Body of pancreas (tissue), 4 donors: ENCODE measurements around the gene RRAGA. TPM values are rescaled to one million over a fixed set of nuclear protein-coding genes. Genes with fewer than 3 reads are reported as not detected.
"Not testable (repeated sequence)": the region's sequence is repeated elsewhere in the genome, so short reads cannot be mapped to it uniquely, and the experiment has no call there.

Source experiments
- ATAC-seq: fragments of 150-250 bp; one replicate; pipeline ENCODE4 v1.9.1; 2016
- DNase-seq, 4 donors: peaks; one replicate each; pipeline ENCODE4 v3.0.0-alpha.2; 2019
- H3K27ac ChIP-seq, 4 donors: fragments of 200-600 bp; sonication (generic); 1 replicate in 3 of 4; 2 replicates in 1 of 4; pipeline versions ENCODE4 v1.5.1 to v1.6.1; 2016 to 2019; ENCODE audit warnings: mild to moderate bottlenecking in 1 of 4, mixed read lengths in 1 of 4, moderate library complexity in 1 of 4
- H3K27me3 ChIP-seq, 2 donors: fragments of 200-600 bp; sonication (generic); one replicate each; pipeline ENCODE4 v1.6.0; 2016; ENCODE audit warnings: mild to moderate bottlenecking in 1 of 2
- H3K36me3 ChIP-seq, 2 donors: fragments of 200-600 bp; sonication (generic); replicated peaks in 1 of 2; 2 replicates each; pipeline ENCODE4 v1.5.1; 2016; ENCODE audit warnings: low read depth in 2 of 2; ENCODE audit not compliant: insufficient read depth in 1 of 2
- H3K4me1 ChIP-seq: fragments of 200-600 bp; sonication (generic); one replicate; pipeline ENCODE4 v1.6.0; 2016
- H3K4me3 ChIP-seq, 2 donors: fragments of 200-600 bp; sonication (generic); 1 replicate in 1 of 2; 2 replicates in 1 of 2; pipeline ENCODE4 v1.5.1; 2016 to 2019
- H3K9me3 ChIP-seq, 3 donors: fragments of 200-600 bp; sonication (generic); 1 replicate in 2 of 3; 2 replicates in 1 of 3; pipeline ENCODE4 v1.5.1; 2016
- CTCF ChIP-seq, 7 experiments: fragments of 450-650 bp in 4 of 7; fragments of 200-600 bp in 3 of 7; sonication (generic) in 3 of 7; IDR thresholded peaks; one replicate each; pipeline ENCODE4 v1.5.1; 2016 to 2019; ENCODE audit warnings: antibody characterized with exemption in 7 of 7
- POLR2A ChIP-seq, 3 donors: fragments of 450-650 bp; IDR thresholded peaks; one replicate each; pipeline ENCODE4 v1.6.1; 2016; ENCODE audit warnings: antibody characterized with exemption in 3 of 3, mild to moderate bottlenecking in 2 of 3
- WGBS, 2 donors: methylation state at CpG; one replicate each; pipeline ENCODE4 v1.1.5; 2017; 5-methylcytosine and 5-hydroxymethylcytosine counted together
- intact Hi-C: fragments of 100-400 bp; cut with DNase I; formaldehyde crosslinking; loops from one replicate; pipeline ENCODE4 v1.15.1; 2023
- total RNA-seq, 2 donors: library from RNA; depleted of rRNA; stranded (reverse); fragments of >200 nt; gene quantifications; one replicate each; pipeline ENCODE4 v1.1.0, GENCODE V29; 2016

Gene RRAGA
- total RNA-seq, 2 donors from 2014 or later: 16.6 to 30.0 TPM

- 56 to 64% methylated on average over 3 of the region's 3 CpGs for WGBS, 2 donors
- ATAC-seq: no peak
- intact Hi-C loops: loop anchor here (10.0 kb wide), 1 partner anchor 766 kb away; no protein-coding TSS in a partner anchor
Observed at GRCh38 chr9:19020886-19021455, 28.3 kb upstream of the RRAGA start.

GRCh38 chr9:19021649-19022048 lies 27.6 kb upstream of the RRAGA start:
- H3K4me3 ChIP-seq, DNase-seq, H3K27me3 ChIP-seq, ATAC-seq, H3K36me3 ChIP-seq, H3K27ac ChIP-seq, H3K9me3 ChIP-seq, H3K4me1 ChIP-seq: not testable (repeated sequence)
- intact Hi-C loops: loop anchor here (10.0 kb wide), 1 partner anchor 767 kb away; no protein-coding TSS in a partner anchor
- WGBS, 2 donors: 70 to 87% methylated on average over 1 to 2 of the region's 2 CpGs

More at GRCh38 chr9:19020886-19021455, 28.3 kb upstream of the RRAGA start:
- TF ChIP-seq CTCF (IDR thresholded peaks at IDR 0.05) (no peak), POLR2A (IDR thresholded peaks at IDR 0.05) (no peak)
- H3K27me3 ChIP-seq: no peaks in the 10 kb centered on the region
- no peak overlapping the region for H3K4me3 ChIP-seq
- H3K36me3 ChIP-seq: no peaks in the 10 kb centered on the region
- H3K9me3 ChIP-seq: no peaks in the 10 kb centered on the region
- H3K4me1 ChIP-seq: no peaks in the 10 kb centered on the region
- no peak for DNase-seq
- H3K27ac ChIP-seq: no peak overlapping the region

GRCh38 chr9:19022206-19022605 lies 27.0 kb upstream of the RRAGA start:
- Histone ChIP-seq H3K4me1 (no peaks in the 10 kb centered on the region), H3K36me3 (no peaks in the 10 kb centered on the region), H3K27me3 (no peaks in the 10 kb centered on the region), H3K4me3 (no peak overlapping the region), H3K27ac (no peak overlapping the region), H3K9me3 (no peaks in the 10 kb centered on the region)
- DNase-seq (no peak), ATAC-seq (no peak)
- intact Hi-C loops: loop anchor here (10.0 kb wide), 1 partner anchor 767 kb away; no protein-coding TSS in a partner anchor
- TF ChIP-seq POLR2A (IDR thresholded peaks at IDR 0.05) (no peak), CTCF (IDR thresholded peaks at IDR 0.05) (no peak)
- WGBS, 2 donors: 83 to 92% methylated on average over 2 of the region's 2 CpGs

GRCh38 chr9:19023078-19023477 lies 26.1 kb upstream of the RRAGA start:
- TF ChIP-seq POLR2A (IDR thresholded peaks at IDR 0.05) (no peak), CTCF (IDR thresholded peaks at IDR 0.05) (no peak)
- no peaks in the 10 kb centered on the region for H3K4me1 ChIP-seq
- 64 to 70% methylated on average over 5 of the region's 5 CpGs for WGBS, 2 donors
- H3K9me3 ChIP-seq: no peaks in the 10 kb centered on the region
- intact Hi-C loops: loop anchor here (10.0 kb wide), 1 partner anchor 768 kb away; no protein-coding TSS in a partner anchor
- H3K4me3 ChIP-seq: no peak overlapping the region
- DNase-seq (no peak), ATAC-seq (no peak)
- no peaks in the 10 kb centered on the region for H3K27me3 ChIP-seq
- H3K27ac ChIP-seq: no peak overlapping the region
- H3K36me3 ChIP-seq: no peaks in the 10 kb centered on the region

- H3K27ac ChIP-seq: no peak overlapping the region
- intact Hi-C loops: loop anchor here (10.0 kb wide), 1 partner anchor 772 kb away; no protein-coding TSS in a partner anchor
- H3K4me1 ChIP-seq: no peaks in the 10 kb centered on the region
- H3K4me3 ChIP-seq: no peak overlapping the region
- DNase-seq (no peak), ATAC-seq (no peak)
- 63 to 66% methylated on average over 6 of the region's 6 CpGs for WGBS, 2 donors
- H3K9me3 ChIP-seq: no peaks in the 10 kb centered on the region
- TF ChIP-seq CTCF (IDR thresholded peaks at IDR 0.05) (no peak), POLR2A (IDR thresholded peaks at IDR 0.05) (no peak)
- no peaks in the 10 kb centered on the region for H3K27me3 ChIP-seq
- no peaks in the 10 kb centered on the region for H3K36me3 ChIP-seq
Observed at GRCh38 chr9:19026375-19026774, 22.9 kb upstream of the RRAGA start.
